HG03469 (cell line): ENCODE data around the gene ANTKMT.
"Not testable (repeated sequence)": the region's sequence is repeated elsewhere in the genome, so short reads cannot be mapped to it uniquely, and the experiment has no call there.

ENCODE experiments used
- ATAC-seq: cut with Tn5 transposase; IDR thresholded peaks from one replicate; pipeline ENCODE4 v1.9.1; 2021; ENCODE audit warnings: mild to moderate bottlenecking, moderate library complexity, moderate number of reproducible peaks; ENCODE audit not compliant: unreplicated experiment

Gene ANTKMT

GRCh38 chr16:740459-740763, 19.5 kb downstream of the ANTKMT start:
- no peak for ATAC-seq

- peak; percentile 47 for ATAC-seq
These were observed 20.0 kb downstream of the ANTKMT start, which contains the start of gene CIAO3 for GRCh38 chr16:740764-741505. CIAO3 (minus strand) TSS chr16:740997; CDS start chr16:740985, 12 bp downstream.

- ATAC-seq: no peak
These were observed 21.2 kb downstream of the ANTKMT start for GRCh38 chr16:741986-742629.

GRCh38 chr16:742894-743293, 21.9 kb downstream of the ANTKMT start:
- not testable (repeated sequence) for ATAC-seq

GRCh38 chr16:743794-744500, 23.0 kb downstream of the ANTKMT start:
- no peak for ATAC-seq

- no peak for ATAC-seq
These were observed 24.8 kb downstream of the ANTKMT start for GRCh38 chr16:745739-746138.

- ATAC-seq: no peak
These were observed 25.7 kb downstream of the ANTKMT start for GRCh38 chr16:746637-747036.

GRCh38 chr16:747978-748746, 27.2 kb downstream of the ANTKMT start:
- no peak for ATAC-seq

- ATAC-seq: no peak
These were observed 28.1 kb downstream of the ANTKMT start for GRCh38 chr16:749010-749409.

GRCh38 chr16:750485-750884, 29.5 kb downstream of the ANTKMT start:
- no peak for ATAC-seq

GRCh38 chr16:751152-752006, 30.4 kb downstream of the ANTKMT start:
- ATAC-seq: no peak

GRCh38 chr16:752007-752312, 31.0 kb downstream of the ANTKMT start:
- no peak for ATAC-seq

- not testable (repeated sequence) for ATAC-seq
These were observed 33.2 kb downstream of the ANTKMT start for GRCh38 chr16:754121-754607.

GRCh38 chr16:754656-755055, 33.7 kb downstream of the ANTKMT start:
- no peak for ATAC-seq

GRCh38 chr16:756428-756827, 35.5 kb downstream of the ANTKMT start:
- no peak for ATAC-seq

GRCh38 chr16:759110-759910, 38.4 kb downstream of the ANTKMT start:
- ATAC-seq: no peak

GRCh38 chr16:760065-760464, 39.1 kb downstream of the ANTKMT start:
- ATAC-seq: no peak

GRCh38 chr16:760545-761343, 39.8 kb downstream of the ANTKMT start, which contains the start of gene MSLN:
MSLN (plus strand) TSS chr16:760734; CDS start chr16:762681, 1,947 bp downstream.
- no peak for ATAC-seq
